ENCODE measurements around the gene SEMA4A. TPM values are rescaled to one million over a fixed set of nuclear protein-coding genes. Genes with fewer than 3 reads are reported as not detected.

The SEMA4A gene
- total RNA-seq, 1 donor from 2014 or later, result 0.66 TPM

- Histone ChIP-seq H3K9ac (ENCODE audit: low read length) (no peak overlapping the region), H4K20me1 (ENCODE audit: insufficient read depth, low read length) (peaks cover 10% of the 10 kb centered on the region), H3K4me1 (ENCODE audit: insufficient read depth, low read length) (peaks cover 19% of the 10 kb centered on the region), H3K27ac (ENCODE audit: low read depth, low read length) (no peak overlapping the region), H3K27me3 (ENCODE audit: insufficient read depth, low read length) (peaks cover 18% of the 10 kb centered on the region), H3K79me2 (ENCODE audit: insufficient read depth, low read length) (no peaks in the 10 kb centered on the region), H3K9me3 (ENCODE audit: insufficient read depth, low read depth, low read length) (no peaks in the 10 kb centered on the region), H3K4me2 (ENCODE audit: low read length) (no peak overlapping the region), H2AFZ (ENCODE audit: low read depth, low read length) (no peak overlapping the region), H3K36me3 (ENCODE audit: insufficient read depth, low read length) (no peaks in the 10 kb centered on the region), H3K4me3 (ENCODE audit: insufficient read depth, low read depth, low read length) (no peak overlapping the region)
- Mint-ChIP-seq H3K36me3 (ENCODE audit: low read depth, unreplicated experiment) (no peaks in the 10 kb centered on the region), H3K27ac (ENCODE audit: unreplicated experiment) (no peak overlapping the region), H3K4me1 (ENCODE audit: low read depth, unreplicated experiment) (peaks cover 12% of the 10 kb centered on the region), H3K9me3 (ENCODE audit: unreplicated experiment) (no peaks in the 10 kb centered on the region), H3K27me3 (ENCODE audit: low read depth, unreplicated experiment) (peaks cover 32% of the 10 kb centered on the region), H3K4me3 (ENCODE audit: unreplicated experiment) (no peak overlapping the region)
- TF ChIP-seq EZH2 (IDR thresholded peaks at IDR 0.05; ENCODE audit: insufficient read depth, low read length), result peak; percentile 62
- TF ChIP-seq CTCF (IDR thresholded peaks at IDR 0.05; ENCODE audit: insufficient read depth, low read depth, low read length), result no peak
- FAIRE-seq, result no peak
- no peak for DNase-seq (ENCODE audit: low read depth)
Observed at GRCh38 chr1:156149374-156150332, 3.7 kb upstream of the SEMA4A start.

GRCh38 chr1:156150333-156151011, 2.9 kb upstream of the SEMA4A start:
- Histone ChIP-seq H3K9ac (ENCODE audit: low read length) (no peak overlapping the region), H3K9me3 (ENCODE audit: insufficient read depth, low read depth, low read length) (no peaks in the 10 kb centered on the region), H3K36me3 (ENCODE audit: insufficient read depth, low read length) (no peaks in the 10 kb centered on the region), H3K27me3 (ENCODE audit: insufficient read depth, low read length) (peaks cover 18% of the 10 kb centered on the region), H3K79me2 (ENCODE audit: insufficient read depth, low read length) (no peaks in the 10 kb centered on the region), H3K27ac (ENCODE audit: low read depth, low read length) (no peak overlapping the region), H2AFZ (ENCODE audit: low read depth, low read length) (no peak overlapping the region), H3K4me3 (ENCODE audit: insufficient read depth, low read depth, low read length) (no peak overlapping the region), H3K4me2 (ENCODE audit: low read length) (no peak overlapping the region), H3K4me1 (ENCODE audit: insufficient read depth, low read length) (peaks cover 19% of the 10 kb centered on the region), H4K20me1 (ENCODE audit: insufficient read depth, low read length) (peaks cover 4% of the 10 kb centered on the region)
- peaks cover 9% of the 10 kb centered on the region for H3K4me1 Mint-ChIP-seq (ENCODE audit: low read depth, unreplicated experiment)
- peaks cover 34% of the 10 kb centered on the region for H3K27me3 Mint-ChIP-seq (ENCODE audit: low read depth, unreplicated experiment)
- H3K36me3 Mint-ChIP-seq (ENCODE audit: low read depth, unreplicated experiment), result no peaks in the 10 kb centered on the region
- no peak for DNase-seq (ENCODE audit: low read depth)
- TF ChIP-seq CTCF (IDR thresholded peaks at IDR 0.05; ENCODE audit: insufficient read depth, low read depth, low read length) (no peak), EZH2 (IDR thresholded peaks at IDR 0.05; ENCODE audit: insufficient read depth, low read length) (no peak)
- FAIRE-seq, result no peak
- H3K4me3 Mint-ChIP-seq (ENCODE audit: unreplicated experiment), result no peak overlapping the region
- H3K9me3 Mint-ChIP-seq (ENCODE audit: unreplicated experiment), result no peaks in the 10 kb centered on the region
- no peak overlapping the region for H3K27ac Mint-ChIP-seq (ENCODE audit: unreplicated experiment)

Data from astrocyte (in vitro differentiated cells and primary cell).